Measurements from ENCODE around the gene ERGIC1. TPM values are rescaled to one million over a fixed set of nuclear protein-coding genes. Genes with fewer than 3 reads are reported as not detected.

The ERGIC1 gene
- polyA plus RNA-seq, 1 donor from 2014 or later: 59.1 TPM

- no peaks in the 10 kb centered on the region for H3K27me3 ChIP-seq (ENCODE audit: insufficient read depth, low read depth, low read length)
- no peak for TF ChIP-seq EZH2 (IDR thresholded peaks at IDR 0.05; ENCODE audit: borderline replicate concordance, insufficient read depth, low read length, poor library complexity, severe bottlenecking)
- no peak overlapping the region for H3K4me2 ChIP-seq (ENCODE audit: low read length)
- H3K9ac ChIP-seq (ENCODE audit: low read length): no peak overlapping the region
- no peak overlapping the region for H3K27ac ChIP-seq (ENCODE audit: low read length)
- H3K4me3 ChIP-seq (ENCODE audit: low read length): no peak overlapping the region
- H3K36me3 ChIP-seq (ENCODE audit: insufficient read depth, low read length): no peaks in the 10 kb centered on the region
- no peaks in the 10 kb centered on the region for H3K9me3 ChIP-seq (ENCODE audit: low read length)
- no peaks in the 10 kb centered on the region for H3F3A ChIP-seq (ENCODE audit: insufficient read depth, low read length, poor library complexity, severe bottlenecking)
- H3K9me2 ChIP-seq (ENCODE audit: insufficient read depth, low read length): no peaks in the 10 kb centered on the region
- no peak overlapping the region for H2AFZ ChIP-seq (ENCODE audit: low read depth, low read length)
- no peaks in the 10 kb centered on the region for H4K20me1 ChIP-seq (ENCODE audit: insufficient read depth)
- H3K79me2 ChIP-seq (replicated peaks; ENCODE audit: insufficient read depth, low read length): no peaks in the 10 kb centered on the region
Observed at GRCh38 chr5:172854451-172854871, 20.4 kb downstream of the ERGIC1 start.

- Histone ChIP-seq H4K20me1 (ENCODE audit: insufficient read depth) (no peaks in the 10 kb centered on the region), H3K36me3 (ENCODE audit: insufficient read depth, low read length) (no peaks in the 10 kb centered on the region), H3K27ac (ENCODE audit: low read length) (no peak overlapping the region), H3K9ac (ENCODE audit: low read length) (no peak overlapping the region), H3F3A (ENCODE audit: insufficient read depth, low read length, poor library complexity, severe bottlenecking) (no peaks in the 10 kb centered on the region), H3K79me2 (replicated peaks; ENCODE audit: insufficient read depth, low read length) (no peaks in the 10 kb centered on the region), H3K9me3 (ENCODE audit: low read length) (no peaks in the 10 kb centered on the region), H3K4me2 (ENCODE audit: low read length) (no peak overlapping the region), H3K27me3 (ENCODE audit: insufficient read depth, low read depth, low read length) (no peaks in the 10 kb centered on the region), H2AFZ (ENCODE audit: low read depth, low read length) (no peak overlapping the region), H3K4me3 (ENCODE audit: low read length) (no peak overlapping the region), H3K9me2 (ENCODE audit: insufficient read depth, low read length) (no peaks in the 10 kb centered on the region)
- TF ChIP-seq, protein P1, sequence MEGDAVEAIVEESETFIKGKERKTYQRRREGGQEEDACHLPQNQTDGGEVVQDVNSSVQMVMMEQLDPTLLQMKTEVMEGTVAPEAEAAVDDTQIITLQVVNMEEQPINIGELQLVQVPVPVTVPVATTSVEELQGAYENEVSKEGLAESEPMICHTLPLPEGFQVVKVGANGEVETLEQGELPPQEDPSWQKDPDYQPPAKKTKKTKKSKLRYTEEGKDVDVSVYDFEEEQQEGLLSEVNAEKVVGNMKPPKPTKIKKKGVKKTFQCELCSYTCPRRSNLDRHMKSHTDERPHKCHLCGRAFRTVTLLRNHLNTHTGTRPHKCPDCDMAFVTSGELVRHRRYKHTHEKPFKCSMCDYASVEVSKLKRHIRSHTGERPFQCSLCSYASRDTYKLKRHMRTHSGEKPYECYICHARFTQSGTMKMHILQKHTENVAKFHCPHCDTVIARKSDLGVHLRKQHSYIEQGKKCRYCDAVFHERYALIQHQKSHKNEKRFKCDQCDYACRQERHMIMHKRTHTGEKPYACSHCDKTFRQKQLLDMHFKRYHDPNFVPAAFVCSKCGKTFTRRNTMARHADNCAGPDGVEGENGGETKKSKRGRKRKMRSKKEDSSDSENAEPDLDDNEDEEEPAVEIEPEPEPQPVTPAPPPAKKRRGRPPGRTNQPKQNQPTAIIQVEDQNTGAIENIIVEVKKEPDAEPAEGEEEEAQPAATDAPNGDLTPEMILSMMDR (IDR thresholded peaks at IDR 0.05; ENCODE audit: poor library complexity, severe bottlenecking): no peak
- no peak for TF ChIP-seq REST (IDR thresholded peaks at IDR 0.05; ENCODE audit: borderline replicate concordance)
- TF ChIP-seq RAD21 (conservative IDR thresholded peaks at IDR 0.05): no peak
- no peak for TF ChIP-seq EZH2 (IDR thresholded peaks at IDR 0.05; ENCODE audit: borderline replicate concordance, insufficient read depth, low read length, poor library complexity, severe bottlenecking)
- no peak for TF ChIP-seq EP300 (conservative IDR thresholded peaks at IDR 0.05; ENCODE audit: poor library complexity, severe bottlenecking)
- no peak for TF ChIP-seq SMC3 (conservative IDR thresholded peaks at IDR 0.05; ENCODE audit: poor library complexity)
- no peak for TF ChIP-seq TAF1 (IDR thresholded peaks at IDR 0.05; ENCODE audit: low read depth)
- no peak for TF ChIP-seq POLR2AphosphoS5 (IDR thresholded peaks at IDR 0.05)
- no peak for TF ChIP-seq MXI1 (conservative IDR thresholded peaks at IDR 0.05; ENCODE audit: poor library complexity, severe bottlenecking)
Observed at GRCh38 chr5:172854971-172855370, 20.9 kb downstream of the ERGIC1 start.
